22Rv1 (cell line): ENCODE data around the gene OR52N5.

Source experiments
- H3K27ac ChIP-seq: fragments of 450-650 bp; 2 replicates; pipeline ENCODE4 v1.5.1; 2017
- CTCF ChIP-seq: fragments of 450-650 bp; IDR thresholded peaks from 2 replicates; pipeline ENCODE4 v1.5.1; 2017; ENCODE audit warnings: mild to moderate bottlenecking
- ZFX ChIP-seq: fragments of 450-650 bp; IDR thresholded peaks from 2 replicates; pipeline ENCODE4 v1.6.1; 2017; ENCODE audit warnings: antibody characterized with exemption, borderline replicate concordance

Gene OR52N5

DNA sequence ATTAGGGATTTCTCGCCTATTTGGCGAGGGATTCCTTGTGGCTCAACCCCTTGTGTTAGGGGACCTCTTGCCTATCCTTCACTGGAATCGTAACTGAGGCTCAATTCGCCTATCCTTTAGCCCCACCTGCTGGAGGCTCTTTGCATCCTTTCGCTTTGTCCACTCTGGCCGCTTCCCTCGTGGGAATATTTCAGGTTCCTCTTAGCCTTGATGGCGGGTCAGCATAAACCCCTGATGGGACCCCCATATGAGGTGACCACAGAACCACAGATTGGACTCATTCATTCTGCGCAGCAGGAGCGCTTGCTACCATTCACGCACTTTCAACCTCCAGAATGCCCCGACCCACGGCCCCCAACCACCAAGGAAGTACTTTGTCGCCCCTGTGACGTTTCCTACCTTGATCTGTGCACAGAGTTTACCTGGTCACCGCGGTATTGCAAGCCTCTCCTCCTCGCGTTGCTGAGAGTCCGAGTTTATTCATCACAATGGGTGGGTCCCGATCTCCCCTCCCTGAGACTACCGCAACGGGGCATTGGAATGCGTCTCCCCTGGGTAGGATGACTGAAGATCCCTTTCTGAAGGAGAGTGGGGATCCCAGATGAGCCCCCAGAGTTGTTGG, 25.5 kb upstream of the OR52N5 start, which contains the start of gene OR52N2:
Gene OR52N2, plus strand, starts transcription at position 425 of the 622 bp plus-strand sequence. CDS start 11,412 bp downstream, outside the sequence.
- TF ChIP-seq CTCF (peak; percentile 77), ZFX (no peak)
- H3K27ac ChIP-seq, result no peak within 1 kb of the TSS

DNA sequence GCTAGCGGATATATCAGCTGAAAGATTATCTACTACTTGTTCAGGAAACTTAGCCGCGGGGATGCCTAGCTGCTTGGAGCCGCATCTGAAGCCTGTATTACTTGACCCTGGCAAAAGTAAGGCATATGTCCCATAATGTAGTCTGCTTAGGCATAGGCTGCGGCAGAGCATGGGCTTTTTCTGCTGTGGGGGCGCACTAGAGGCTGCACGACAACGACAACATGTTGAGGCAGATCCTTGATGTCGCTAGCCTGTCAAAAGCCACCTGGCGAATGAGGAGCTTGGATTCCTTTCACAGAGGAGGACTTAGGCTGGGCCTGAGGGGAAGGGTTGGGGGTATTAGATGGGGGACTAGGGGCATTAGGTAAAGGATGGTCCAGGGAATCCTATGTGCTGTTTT, 24.4 kb upstream of the OR52N5 start:
- TF ChIP-seq ZFX, result no peak
- TF ChIP-seq CTCF, result no peak
- H3K27ac ChIP-seq, result no peak overlapping the region

DNA sequence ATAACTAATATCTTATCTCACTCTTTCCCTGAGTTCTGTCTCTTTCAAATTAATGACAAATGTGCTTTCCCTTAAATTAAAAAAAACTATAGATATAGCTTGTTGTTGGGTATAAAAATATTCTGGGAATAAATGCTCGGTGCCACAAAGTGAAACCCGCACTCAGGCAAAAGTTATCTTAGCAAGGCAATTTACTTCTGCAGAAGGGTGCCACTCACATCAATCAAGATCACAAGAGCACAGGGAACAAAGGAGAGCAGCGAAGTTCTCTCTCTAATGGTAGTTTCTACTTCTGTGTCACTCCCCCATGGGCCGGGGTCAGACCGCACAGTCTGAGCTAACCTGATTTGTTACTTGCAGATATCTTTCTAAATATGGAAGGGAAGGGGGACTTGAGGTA, 20.8 kb upstream of the OR52N5 start:
- TF ChIP-seq CTCF, result no peak
- no peak for TF ChIP-seq ZFX

GRCh38 chr11:5796541-5796940, 13.4 kb upstream of the OR52N5 start:
- TF ChIP-seq ZFX (no peak), CTCF (no peak)

More for the DNA sequence above, 20.8 kb upstream of the OR52N5 start:
- H3K27ac ChIP-seq, result no peak overlapping the region

DNA sequence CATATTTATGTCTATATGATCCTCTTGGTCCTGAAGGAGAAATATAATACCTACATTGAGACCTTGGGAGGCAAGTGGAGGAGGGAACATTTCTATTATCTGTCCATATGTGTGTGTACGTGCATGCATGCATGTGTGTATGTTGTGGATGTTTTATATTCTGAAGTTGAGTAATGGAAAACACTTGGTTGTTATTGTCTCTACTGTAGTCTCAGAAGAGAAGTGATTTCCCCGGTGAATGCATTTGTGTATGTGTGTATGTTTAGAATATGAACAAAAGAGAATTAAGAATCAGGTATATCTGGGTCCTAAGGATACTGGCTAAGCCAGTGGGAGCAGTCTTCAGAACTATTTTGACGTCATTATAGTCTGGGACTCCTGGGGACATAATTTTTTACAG, 8.0 kb upstream of the OR52N5 start, which contains the start of gene OR52N1:
Gene OR52N1, minus strand, starts transcription at position 101 of the 400 bp plus-strand sequence. CDS start 2,449 bp downstream, outside the sequence.
- H3K27ac ChIP-seq, result no peak within 1 kb of the TSS
- TF ChIP-seq CTCF (no peak), ZFX (no peak)

More at GRCh38 chr11:5796541-5796940, 13.4 kb upstream of the OR52N5 start:
- no peak overlapping the region for H3K27ac ChIP-seq

GRCh38 chr11:5767056-5767455, 16.1 kb downstream of the OR52N5 start:
- TF ChIP-seq ZFX, result no peak
- TF ChIP-seq CTCF, result no peak
- H3K27ac ChIP-seq, result no peak overlapping the region

- no peak for TF ChIP-seq CTCF
- no peak within 1 kb of the TSS for H3K27ac ChIP-seq
Observed at GRCh38 chr11:5753943-5754342, 29.2 kb downstream of the OR52N5 start, which contains the start of gene OR52N4. TSS of gene OR52N4 (plus strand) at chr11:5754243. CDS start at chr11:5754741, 498 bp downstream.
